Measurements from ENCODE around the gene HS6ST3.

- TF ChIP-seq CTCF (IDR thresholded peaks at IDR 0.05) (peak in 4 of 6 experiments; percentile 21 to 55 (median 54)), POLR2A (IDR thresholded peaks at IDR 0.05) (no peak)
Observed at GRCh38 chr13:96822895-96823294, 733.0 kb downstream of the HS6ST3 start.
